A204.1 (cell line): ENCODE measurements around the gene PTPRN2.

Experiments
- FAIRE-seq: peaks from 2 replicates; lab custom pipeline; 2012; peaks lifted over from hg19 to GRCh38; lab: Jason Lieb, UNC

Gene PTPRN2

DNA sequence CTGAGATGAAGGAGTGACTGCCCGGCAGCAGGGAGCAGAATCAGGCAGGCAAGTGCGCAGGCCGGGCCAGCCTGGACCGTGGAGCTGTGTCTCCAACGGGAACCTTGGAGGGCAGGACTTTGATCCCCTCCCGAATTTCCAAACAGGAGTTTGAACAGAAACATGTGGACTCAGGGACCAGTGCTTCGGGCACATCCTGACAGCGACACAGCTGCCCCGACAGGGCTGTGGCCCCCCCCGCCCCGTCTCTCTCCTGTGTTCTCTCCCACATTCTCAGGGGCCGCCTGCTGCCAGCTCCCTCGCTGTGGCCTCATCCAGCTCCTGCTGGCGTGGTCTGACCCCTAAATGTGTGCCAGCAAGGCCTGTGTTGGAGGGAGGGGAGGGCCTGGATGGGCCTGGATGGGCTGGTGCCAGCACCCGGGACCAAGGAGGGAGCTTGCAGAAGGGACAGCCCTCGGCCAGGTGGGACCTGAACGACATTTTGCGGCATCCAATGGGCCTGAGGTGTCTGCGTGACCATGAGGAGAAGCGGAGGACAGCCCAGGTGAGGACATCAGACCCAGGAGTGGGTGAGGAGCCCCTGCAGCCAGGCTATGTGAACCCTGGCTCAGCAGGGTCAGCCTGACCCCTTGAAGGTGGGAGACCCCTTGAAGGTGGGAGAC, 1027.9 kb downstream of the PTPRN2 start:
- no peak for FAIRE-seq

DNA sequence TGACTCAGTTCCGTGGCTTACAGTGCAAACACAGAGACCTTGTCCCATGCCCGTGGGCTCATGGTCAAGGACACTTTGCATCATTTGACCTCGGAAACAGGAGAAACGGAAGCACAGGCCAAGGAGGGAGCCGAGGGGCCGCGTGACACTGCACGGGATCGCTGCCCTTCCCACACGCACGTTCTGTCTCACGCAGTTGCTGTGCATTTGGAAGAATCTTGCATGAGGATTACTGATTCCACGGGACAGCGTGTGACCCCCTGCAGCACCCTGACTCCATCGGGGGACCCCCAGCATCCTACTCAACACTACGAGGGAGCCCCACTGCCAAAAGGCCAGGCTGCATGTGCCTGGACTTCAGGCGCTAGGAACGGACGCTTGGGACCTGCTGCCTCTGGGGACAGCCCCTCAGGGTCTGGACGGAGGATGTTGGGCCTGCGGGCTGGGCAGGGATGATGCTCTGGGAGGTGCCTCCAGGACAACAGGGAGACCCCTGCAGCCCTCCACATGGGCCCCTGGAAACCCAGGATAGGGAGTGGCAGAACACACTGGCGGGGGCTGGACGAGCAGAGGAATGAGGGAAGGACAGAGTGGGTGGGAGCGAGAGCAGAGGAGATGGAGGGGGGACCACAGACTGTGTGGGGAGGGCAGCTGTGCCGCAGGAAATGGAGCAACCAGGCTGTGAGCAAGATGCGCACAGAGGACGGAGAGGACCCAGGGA, 1028.6 kb downstream of the PTPRN2 start:
- FAIRE-seq, result no peak

DNA sequence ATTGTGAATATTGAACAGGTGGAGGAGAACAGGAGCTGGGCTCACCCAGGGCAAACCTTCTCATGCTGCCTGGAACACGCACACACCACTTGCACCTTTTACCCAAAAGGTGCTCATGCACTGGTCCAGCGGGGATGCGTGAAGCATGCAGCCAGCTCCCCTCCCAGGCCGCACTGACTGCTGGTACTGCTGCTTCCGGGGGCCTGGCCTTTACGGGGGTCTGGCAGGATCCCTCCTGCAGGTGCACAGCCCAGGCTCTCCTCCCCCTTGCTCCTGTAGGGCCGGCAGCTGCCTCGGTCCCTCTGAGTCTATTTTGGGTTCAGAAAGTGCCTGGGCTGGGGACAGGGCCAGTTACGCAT, 1029.1 kb downstream of the PTPRN2 start:
- no peak for FAIRE-seq

DNA sequence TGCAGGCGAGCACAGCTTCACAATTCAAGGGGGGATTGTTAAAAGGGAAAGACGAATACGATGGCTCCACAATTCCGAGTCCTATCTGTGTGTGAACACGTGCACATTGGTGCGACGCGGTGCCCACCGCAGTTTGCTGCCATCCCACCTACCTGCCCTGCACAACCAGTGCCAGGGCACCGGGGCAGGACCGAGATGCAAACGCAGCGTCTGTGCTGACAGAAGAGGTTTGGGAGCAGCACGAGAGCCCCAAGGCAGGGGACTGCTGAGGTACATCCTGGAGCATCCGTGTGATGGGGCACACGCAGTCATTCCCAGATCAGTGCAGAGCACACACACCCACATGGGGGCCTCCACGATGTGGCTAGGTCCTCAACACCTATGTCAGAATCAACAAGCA, 1029.6 kb downstream of the PTPRN2 start:
- FAIRE-seq, result no peak

DNA sequence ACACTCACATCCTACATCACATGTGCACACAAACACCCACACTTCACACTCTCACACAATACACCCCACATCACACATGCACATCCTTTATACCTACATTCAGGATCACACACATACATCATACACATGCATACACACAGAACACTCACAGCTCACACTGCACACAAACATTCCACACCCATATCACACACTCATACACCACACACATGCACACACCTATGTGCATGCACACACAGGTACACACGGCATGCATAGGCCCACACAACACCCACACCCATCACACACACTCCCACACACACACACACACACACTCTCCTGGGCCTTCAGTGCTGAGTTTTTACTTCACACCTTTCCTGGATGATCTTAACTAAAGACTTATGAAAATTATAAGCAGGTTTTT, 1030.4 kb downstream of the PTPRN2 start:
- no peak for FAIRE-seq

DNA sequence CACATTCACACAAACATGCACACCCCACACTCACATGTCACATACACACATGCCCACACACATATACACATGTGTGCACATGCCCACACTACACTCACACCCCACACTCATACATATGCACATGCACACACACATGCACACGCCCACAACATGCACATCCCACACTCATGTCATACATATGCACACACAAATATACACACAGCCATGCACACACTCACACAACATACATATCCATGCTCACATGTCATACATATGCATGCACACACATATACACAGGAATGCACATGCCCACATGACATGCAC, 1031.0 kb downstream of the PTPRN2 start:
- no peak for FAIRE-seq

DNA sequence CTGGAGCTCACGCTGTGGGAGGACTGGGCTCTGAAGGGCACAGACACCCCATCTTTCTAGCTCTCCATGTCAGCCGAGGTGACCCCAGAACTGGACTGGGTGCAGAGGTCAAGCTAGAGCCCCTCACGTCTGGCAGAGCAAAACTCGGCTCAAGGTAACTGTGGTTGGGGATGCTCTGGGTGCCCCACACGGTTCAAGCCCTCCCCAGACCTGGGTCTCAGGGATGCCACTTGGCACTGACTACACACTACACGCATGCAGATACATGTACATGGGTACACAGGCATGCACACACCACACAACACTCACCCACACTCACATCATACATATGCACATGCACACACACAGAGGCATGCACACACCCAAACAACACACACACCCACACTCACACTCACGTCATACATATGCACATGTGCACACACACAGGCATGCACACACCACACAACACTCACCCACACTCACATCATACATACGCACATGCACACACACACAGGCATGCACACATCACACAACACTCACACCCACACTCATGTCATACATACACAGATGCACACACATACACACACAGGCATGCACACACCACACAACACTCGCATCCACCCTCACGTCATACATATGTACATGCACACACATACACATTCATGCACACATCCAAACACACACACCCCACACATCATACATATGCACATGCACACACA, 1031.5 kb downstream of the PTPRN2 start:
- no peak for FAIRE-seq

DNA sequence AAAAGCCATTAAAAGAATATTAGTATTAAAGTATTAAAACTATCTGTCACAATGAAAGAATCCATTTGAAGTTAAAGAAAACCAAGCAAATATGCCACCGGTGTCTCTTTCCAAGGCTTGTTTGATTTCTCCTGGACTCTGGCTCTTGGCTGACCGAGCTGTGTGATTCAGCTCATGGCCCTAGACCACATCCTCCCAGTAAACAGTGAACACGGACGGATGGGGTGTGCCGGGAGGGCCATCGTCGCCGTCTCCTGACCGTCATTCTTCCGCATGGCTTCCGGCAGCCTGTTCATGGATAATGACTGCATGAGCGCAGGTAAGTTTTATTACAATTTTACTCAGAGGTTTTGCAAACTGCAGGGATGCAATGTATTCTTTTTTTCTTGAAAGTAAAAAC, 1032.3 kb downstream of the PTPRN2 start:
- no peak for FAIRE-seq

DNA sequence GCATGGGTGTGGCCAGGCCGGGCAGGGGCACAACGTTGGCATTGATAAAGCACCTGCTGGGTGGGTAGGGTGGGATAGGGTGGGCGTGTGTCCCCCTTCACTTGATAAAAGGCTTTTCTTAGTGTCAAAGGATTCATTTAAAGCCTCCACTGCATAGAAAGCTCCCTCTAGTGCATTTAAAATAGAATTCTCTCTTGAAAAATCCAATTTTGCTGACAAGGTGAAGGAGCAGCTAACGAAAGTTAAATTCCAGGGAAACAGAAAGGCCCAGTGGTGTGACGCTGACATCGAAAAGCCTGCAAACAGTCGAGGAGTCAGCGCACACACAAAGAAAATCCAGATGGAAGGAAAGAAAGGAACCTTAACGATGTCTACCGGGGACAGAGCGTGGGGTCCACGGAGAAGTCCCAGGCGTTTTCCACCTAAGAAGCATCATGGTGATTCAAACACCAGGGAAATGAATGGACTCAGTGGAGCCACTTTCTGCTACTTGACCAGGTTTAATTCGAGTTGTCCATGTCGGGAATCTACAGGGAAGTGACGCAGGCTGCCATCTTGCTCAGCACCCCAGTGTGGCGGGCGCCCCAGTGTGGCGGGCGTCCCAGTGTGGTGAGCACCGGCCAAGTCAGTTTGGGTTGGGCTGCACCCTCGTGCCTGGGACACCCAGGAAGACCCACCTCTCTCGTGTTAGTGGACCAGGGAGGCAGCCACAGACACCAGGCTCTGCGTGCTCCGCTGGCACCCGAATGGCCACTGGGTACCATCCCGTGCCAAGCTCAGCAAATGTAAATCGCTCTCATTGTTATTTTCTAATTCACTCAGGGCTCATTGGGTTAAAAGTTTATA, 1033.0 kb downstream of the PTPRN2 start:
- FAIRE-seq, result no peak

DNA sequence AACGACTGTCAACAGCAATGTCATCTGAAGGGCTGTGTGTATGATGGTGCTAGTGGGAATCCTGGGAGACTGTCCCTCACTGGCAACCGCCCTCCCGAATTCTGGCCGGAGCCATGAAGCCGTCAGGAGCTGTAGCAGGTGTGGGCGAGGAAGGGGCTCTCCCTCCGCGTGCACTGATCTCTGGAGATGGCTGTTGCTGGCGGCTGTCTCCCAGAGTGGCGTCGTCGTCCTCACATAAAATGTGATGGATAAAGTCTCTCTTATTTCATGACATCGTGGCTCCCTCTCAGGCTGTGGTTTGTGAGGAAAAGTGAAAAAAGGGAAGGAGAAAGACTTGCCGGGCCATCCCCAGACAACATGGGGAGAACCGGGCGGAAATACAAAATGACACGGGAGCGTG, 1034.4 kb downstream of the PTPRN2 start:
- no peak for FAIRE-seq

DNA sequence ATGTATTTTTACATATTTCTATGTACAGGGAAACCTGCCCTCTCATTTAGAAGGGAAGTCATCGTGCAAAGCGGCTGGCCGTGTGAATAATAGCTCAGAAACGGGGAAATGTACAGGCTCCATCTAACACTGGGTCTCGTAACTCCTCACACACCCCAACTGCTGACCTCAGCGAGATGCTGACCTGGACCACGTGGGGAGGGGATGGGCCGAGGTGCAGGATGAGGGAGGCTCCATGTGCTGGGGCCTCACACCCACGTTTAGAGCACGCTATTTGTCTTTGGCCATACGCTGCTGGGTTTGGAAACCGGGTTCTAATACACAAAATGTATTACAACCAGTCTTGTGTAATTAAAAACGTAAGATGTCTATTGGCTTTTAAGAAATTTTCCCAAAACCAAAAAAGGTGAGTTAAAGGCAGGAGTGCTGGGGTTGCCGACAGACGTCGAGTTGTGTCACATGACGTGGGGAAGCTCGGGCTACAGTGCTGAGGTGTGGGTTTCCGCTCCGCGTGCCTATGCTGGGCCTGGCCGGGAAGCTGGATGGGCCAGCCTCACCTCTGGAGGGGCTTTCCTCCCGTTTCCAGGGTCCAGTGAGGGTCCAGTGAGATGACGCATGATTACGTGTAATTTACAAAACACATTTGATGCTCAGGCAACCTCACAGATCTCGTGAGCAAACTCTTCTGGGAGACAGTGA, 1035.2 kb downstream of the PTPRN2 start:
- FAIRE-seq, result no peak

DNA sequence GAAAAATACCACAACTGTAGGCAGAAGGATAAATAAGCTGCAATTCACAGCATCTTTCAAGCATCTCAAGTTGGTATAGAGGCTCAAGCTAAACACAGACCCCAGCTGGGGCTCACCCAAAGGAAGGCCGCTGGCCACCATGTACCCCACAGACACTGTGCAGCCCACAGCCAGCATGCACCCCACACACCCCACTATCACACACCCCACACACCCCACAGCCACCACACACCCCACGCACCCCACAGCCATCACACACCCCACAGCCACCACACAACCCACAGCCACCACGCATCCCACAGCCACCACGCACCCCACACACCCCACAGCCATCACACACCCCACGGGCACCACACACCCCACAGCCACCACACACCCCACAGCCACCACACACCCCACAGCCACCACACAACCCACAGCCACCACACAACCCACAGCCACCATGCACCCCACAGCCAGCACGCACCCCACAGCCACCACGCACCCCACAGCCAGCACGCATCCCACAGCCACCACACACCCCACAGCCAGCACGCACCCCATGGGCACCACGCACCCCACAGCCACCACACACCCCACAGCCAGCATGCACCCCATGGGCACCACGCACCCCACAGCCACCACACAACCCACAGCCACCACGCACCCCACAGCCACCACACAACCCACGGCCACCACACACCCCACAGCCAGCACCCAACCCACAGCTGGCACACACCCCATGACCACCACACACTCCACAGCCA, 1036.1 kb downstream of the PTPRN2 start:
- FAIRE-seq, result no peak

DNA sequence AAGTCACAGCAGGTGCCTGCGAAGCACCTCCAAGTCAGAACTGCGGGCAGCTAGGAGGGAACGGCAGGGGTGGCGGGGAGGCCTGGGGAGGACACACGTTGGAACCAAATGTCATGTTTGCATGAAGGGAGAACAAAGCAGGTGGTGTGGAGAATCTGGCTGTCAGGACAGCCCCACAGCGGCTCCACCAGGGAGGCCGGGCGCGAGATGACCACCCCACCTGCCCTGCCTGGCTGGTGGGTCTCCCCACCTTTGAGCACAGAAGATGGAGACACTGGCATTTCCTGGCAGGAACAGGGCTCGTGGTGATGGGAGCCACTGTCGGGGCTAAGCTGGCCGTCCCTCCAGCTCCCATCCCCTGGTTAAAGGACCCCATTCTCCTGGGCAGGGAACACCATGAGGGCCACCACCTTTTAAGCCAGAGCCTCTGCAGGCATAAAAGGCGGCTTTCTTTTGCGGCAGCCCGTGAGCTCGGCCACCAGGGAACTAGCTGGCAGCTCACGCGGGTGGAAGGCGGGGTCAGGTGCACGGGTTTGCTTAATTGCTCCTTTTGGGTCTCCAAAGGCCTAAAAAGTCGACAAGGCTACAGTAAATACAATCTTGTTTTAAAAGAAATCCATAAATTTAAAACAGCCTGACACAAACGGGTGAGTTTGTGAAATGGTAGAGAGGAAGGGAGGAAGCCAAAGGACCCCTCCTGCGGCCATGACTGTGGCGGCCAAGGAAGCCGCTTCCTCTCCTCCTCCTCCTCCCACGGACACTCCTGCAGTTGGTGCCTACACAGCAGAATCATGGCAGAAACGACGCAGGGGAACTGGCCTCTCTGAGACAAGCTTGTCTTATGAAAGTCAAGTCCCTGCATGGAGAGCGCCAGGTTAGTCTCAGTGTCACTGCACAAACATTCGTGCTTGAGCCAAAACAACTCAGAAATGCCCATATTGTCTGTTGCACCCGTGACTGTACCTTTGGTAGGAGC, 1037.0 kb downstream of the PTPRN2 start:
- FAIRE-seq, result no peak

DNA sequence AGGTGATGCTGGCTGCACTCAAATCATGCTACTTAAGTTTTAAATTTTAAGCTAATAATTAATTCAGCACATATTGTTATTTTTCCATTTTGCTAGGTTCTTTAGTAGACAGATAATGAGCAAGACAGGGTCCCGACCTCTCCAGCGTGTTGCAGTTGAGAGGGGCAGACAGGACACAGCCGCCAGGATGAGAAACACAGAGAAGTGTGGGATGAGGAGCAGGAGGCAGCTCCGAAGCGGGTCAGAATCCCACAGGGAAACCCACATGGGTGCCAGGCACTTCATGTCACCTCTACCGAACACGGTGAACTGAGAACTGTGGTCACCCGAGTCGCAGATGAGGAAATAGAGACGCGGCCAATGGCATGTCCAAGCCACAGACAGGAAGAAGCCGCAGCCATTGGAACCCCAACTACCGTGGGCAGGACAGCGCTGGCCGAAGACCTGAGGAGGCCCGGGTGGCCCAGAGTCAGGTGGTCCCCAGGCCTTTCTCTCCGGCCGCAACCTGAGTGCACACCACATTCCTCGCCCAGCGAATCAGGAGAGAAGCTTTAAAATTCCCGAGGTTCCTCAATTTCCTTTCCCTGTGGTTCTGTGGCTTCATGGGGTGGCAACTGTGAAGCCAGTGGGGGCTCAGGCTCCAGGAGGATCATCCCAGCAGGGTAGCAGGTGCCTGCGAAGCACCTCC, 1037.9 kb downstream of the PTPRN2 start:
- FAIRE-seq, result no peak

DNA sequence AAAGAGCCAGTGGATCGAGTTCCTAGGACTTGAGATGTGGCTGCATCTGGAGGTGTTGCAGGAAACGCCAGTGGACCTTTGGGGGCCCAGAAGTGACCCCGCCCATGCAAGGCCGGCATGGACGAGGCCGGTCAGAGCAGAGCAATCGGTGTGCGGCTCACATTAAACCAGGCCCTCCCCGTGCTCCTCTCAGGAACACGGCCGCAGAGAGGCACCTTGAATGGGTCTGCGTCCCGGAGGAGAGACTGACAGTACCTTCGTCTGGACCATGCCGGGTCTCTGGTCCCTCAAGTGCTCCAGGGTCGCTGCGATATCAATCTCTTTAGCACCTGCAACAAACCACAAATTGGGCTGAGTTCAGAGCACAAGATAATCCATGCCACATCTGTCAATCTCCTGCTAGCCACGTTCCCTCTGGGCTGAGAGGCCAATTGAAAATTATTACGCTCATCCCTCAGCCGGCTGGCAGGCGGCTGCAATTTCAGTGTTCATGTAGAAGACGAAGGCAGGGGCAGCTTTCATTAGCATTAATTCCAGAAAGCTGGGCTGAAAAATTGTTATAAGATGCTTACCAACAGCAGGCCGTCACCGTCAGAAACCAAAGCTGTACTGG, 1038.8 kb downstream of the PTPRN2 start:
- FAIRE-seq, result no peak

DNA sequence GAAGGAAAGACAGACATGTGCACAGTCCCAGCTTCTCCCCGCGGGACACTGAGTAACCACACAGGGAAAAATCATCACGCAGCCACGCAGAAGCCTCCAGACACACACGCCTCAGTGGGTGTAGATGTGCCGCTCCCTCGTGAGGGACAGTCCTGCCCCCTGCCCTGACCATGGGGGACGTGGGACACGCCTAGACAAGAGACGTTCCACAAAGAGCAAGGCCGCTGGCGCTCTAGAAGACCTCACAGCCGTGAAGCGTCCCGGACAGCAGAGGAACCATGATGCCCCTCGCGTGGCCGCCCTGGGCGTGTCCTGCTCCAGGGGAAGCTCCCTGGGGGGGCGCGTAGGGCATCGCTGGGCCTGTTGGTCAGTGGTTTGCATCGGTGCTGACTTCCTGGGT, 1040.0 kb downstream of the PTPRN2 start:
- FAIRE-seq, result no peak

DNA sequence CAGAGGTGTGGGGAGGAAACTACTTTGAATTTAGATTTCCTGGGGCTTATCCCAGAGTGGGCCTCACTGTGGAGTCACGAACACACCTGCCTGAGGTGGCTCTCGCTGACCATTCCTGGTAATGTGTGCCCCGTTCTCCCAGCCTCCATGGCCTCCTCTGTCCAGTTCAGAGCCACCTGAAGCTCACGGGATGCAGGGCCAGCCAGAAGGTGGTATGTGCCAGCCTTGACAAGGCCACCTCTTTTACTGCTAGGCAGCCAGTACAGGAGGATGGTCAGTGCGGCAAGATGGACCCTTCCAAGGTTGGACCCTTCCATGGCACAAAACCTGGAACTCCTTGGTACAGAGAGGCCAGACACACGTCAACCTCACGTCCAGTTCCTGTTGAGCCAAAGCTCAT, 1040.5 kb downstream of the PTPRN2 start:
- no peak for FAIRE-seq

DNA sequence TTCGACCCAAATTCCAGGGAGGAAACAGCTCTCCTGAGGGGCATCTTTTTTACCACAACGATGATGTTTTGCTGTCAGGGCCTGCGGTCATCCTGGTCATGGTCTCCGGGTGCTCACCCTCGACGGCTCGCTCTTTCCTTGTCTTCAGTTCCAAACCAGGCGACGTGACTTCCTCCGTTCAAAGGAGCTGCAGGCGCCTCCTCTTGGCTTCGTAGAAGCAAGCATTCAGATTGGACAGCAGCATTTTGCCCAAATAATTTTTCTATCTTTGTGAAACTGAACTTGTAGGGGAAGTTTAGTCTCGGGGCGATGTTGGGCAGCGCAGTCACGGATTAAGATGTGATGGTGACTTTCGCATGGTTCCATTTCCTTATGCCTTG, 1042.0 kb downstream of the PTPRN2 start:
- no peak for FAIRE-seq

DNA sequence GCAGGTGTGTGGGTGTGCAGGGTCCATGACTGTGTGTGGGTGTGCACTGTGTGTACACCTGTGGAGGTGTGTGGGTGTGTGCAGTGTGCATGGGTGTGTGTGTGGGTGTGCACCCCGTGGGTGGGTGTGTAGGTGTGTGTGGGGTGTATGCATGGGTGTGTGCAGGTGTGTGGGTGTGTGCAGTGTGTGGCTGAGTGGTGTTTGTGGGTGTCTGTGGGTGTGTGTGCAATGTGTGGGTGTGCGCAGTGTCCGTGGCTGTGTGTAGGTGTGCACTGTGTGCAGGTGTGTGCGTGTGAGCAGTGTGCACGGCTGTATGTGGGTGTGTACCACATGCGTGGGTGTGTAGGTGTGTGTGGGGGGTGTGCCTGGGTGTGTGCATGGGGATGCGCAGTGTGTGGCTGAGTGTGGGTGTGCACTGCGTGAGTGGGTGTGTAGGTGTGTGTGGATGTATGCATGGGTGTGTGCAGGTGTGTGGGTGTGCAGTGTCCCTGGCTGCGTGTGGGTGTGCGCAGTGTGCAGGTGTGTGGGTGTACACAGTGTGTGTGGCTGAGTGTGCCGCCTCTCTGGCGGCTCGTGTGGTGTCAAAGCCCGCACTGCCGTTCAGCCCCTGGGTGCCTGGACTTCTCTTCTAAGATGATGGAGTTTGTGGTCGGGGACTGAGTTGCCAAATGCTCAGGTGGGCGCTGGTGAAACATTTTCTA, 1042.5 kb downstream of the PTPRN2 start:
- FAIRE-seq, result no peak
